Neural progenitor cell (in vitro differentiated cells): ENCODE data around the gene AFF4.

Experiments
- CTCF ChIP-seq: fragments of 200-600 bp; sonication (generic); IDR thresholded peaks from 2 replicates; pipeline ENCODE4 v1.5.1; 2017; ENCODE audit warnings: antibody characterized with exemption, mild to moderate bottlenecking
- EZH2 ChIP-seq: fragments of 200-600 bp; sonication (generic); IDR thresholded peaks from 2 replicates; pipeline ENCODE4 v1.6.1; 2017; ENCODE audit warnings: antibody characterized with exemption, mild to moderate bottlenecking, moderate library complexity

DNA sequence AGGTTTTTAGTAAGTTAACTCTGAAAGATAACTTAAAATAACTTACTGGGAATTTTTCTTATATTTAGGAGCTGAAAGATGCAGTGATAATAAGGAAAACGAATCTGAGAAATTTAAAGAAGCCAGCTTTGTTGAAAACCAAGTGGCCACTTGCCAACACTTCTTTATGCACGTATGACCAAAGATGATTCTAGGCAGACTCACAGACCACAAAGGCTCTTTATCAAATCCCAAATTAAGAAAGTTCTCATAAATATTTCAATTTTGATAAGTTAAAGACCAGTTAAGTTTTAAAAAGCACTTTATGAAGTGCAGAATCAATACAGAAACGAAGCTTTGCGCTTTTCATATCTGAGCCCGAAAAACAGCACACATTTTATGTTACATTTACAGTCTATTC lies 1.5 kb downstream of the AFF4 start:
- TF ChIP-seq CTCF (no peak), EZH2 (no peak)
